Loucy (cell line): ENCODE results near the gene NKTR.

ENCODE experiments used
- H2AFZ ChIP-seq: fragments of 200-600 bp; sonication (generic); 2 replicates; pipeline ENCODE4 v1.6.0; 2016; ENCODE audit warnings: antibody characterized with exemption, mild to moderate bottlenecking, low read length, moderate library complexity
- H3F3A ChIP-seq: fragments of 200-600 bp; 2 replicates; pipeline ENCODE4 v1.6.0; 2016; ENCODE audit warnings: antibody characterized with exemption, low read depth, mild to moderate bottlenecking
- H3K27me3 ChIP-seq: fragments of 200-600 bp; sonication (generic); 2 replicates; pipeline ENCODE4 v1.6.1; 2014; ENCODE audit warnings: low read length, mild to moderate bottlenecking; ENCODE audit not compliant: insufficient read depth, poor library complexity, severe bottlenecking
- H3K36me3 ChIP-seq: fragments of 200-600 bp; sonication (generic); 2 replicates; pipeline ENCODE4 v1.6.1; 2016; ENCODE audit warnings: low read length; ENCODE audit not compliant: insufficient read depth
- H3K4me1 ChIP-seq: fragments of 200-600 bp; sonication (generic); 2 replicates; pipeline ENCODE4 v1.5.1; 2014; ENCODE audit warnings: low read length, mild to moderate bottlenecking; ENCODE audit not compliant: insufficient read depth, poor library complexity, severe bottlenecking
- H3K4me2 ChIP-seq: fragments of 200-600 bp; sonication (generic); 2 replicates; pipeline ENCODE4 v1.6.0; 2014; ENCODE audit warnings: antibody characterized with exemption, low read length, low read depth, mild to moderate bottlenecking; ENCODE audit not compliant: poor library complexity, severe bottlenecking
- H3K4me3 ChIP-seq: fragments of 200-600 bp; sonication (generic); 2 replicates; pipeline ENCODE4 v1.5.1; 2014; ENCODE audit warnings: low read length, mild to moderate bottlenecking, mixed read lengths; ENCODE audit not compliant: poor library complexity, severe bottlenecking
- H3K79me2 ChIP-seq: fragments of 200-600 bp; sonication (generic); 2 replicates; pipeline ENCODE4 v1.6.1; 2014; ENCODE audit warnings: low read length; ENCODE audit not compliant: insufficient read depth
- H3K9ac ChIP-seq: fragments of 200-600 bp; sonication (generic); 2 replicates; pipeline ENCODE4 v1.6.0; 2014; ENCODE audit warnings: mild to moderate bottlenecking, low read depth, low read length, moderate library complexity; ENCODE audit not compliant: poor library complexity, severe bottlenecking
- H3K9me2 ChIP-seq: fragments of 200-600 bp; sonication (generic); replicated peaks from 2 replicates; pipeline ENCODE4 v1.6.1; 2016; ENCODE audit warnings: low read depth, low read length, mixed read lengths
- H3K9me3 ChIP-seq: fragments of 200-600 bp; sonication (generic); 2 replicates; pipeline ENCODE4 v1.6.1; 2014; ENCODE audit warnings: mild to moderate bottlenecking, antibody characterized with exemption, low read length, low read depth; ENCODE audit not compliant: insufficient read depth
- H4K20me1 ChIP-seq: fragments of 200-600 bp; sonication (generic); 2 replicates; pipeline ENCODE4 v1.6.0; 2014; ENCODE audit warnings: antibody characterized with exemption, low read length, mild to moderate bottlenecking; ENCODE audit not compliant: insufficient read depth, poor library complexity, severe bottlenecking
- EZH2phosphoT487 ChIP-seq: fragments of 200-600 bp; IDR thresholded peaks from 2 replicates; pipeline ENCODE4 v1.6.1; 2018; ENCODE audit warnings: antibody characterized with exemption, mild to moderate bottlenecking, moderate library complexity, borderline replicate concordance
- TF ChIP-seq, protein P1 (sequence below): fragments of 200-600 bp; sonication (generic); conservative IDR thresholded peaks from 2 replicates; pipeline ENCODE4 v1.5.1; 2014; ENCODE audit warnings: mild to moderate bottlenecking, antibody characterized with exemption, low read length

Gene NKTR

DNA sequence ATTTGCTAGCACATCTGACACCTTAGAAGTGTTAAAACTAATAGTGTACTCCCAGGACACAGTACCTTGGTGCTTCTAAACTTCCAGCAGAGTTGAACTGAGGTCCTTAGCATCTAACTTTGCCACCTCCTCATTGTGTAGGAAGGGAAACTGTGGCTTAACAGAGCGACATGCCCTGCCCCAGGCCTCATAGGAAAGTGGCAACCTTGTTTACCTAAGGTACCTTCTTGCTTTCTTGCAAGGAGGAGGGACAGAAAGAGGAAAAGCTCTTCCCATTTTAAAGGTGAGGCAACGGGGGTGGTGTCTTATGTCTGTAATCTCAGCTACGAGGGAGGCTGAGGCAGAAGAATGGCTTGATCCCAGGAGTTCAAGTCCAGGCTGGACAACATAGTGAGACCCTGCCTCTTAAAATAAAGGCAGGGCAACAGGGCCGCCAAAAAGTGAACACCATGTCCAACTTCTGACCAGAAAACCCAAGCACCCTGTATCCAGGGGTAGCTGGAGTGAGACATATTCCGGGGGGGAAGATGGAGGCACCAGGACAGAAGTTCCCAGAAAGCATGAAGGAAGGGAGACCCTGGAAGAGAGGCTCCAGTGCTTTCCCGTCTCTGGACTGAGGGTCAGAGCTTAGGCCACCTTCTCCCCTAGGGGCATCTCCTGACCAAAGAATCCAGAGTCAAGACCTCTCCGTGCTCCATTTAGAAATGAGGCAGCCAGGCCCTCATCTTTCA is 84.3 kb downstream of the NKTR start:
- Histone ChIP-seq H4K20me1 (no peaks in the 10 kb centered on the region), H3K9me2 (no peaks in the 10 kb centered on the region), H3K36me3 (no peaks in the 10 kb centered on the region), H3K4me1 (no peaks in the 10 kb centered on the region), H3K4me2 (no peak overlapping the region), H3K79me2 (no peaks in the 10 kb centered on the region), H3K4me3 (no peak overlapping the region), H3K9ac (no peak overlapping the region), H3K9me3 (no peaks in the 10 kb centered on the region), H3F3A (no peaks in the 10 kb centered on the region), H3K27me3 (no peaks in the 10 kb centered on the region), H2AFZ (no peak overlapping the region)
- TF ChIP-seq, protein P1, sequence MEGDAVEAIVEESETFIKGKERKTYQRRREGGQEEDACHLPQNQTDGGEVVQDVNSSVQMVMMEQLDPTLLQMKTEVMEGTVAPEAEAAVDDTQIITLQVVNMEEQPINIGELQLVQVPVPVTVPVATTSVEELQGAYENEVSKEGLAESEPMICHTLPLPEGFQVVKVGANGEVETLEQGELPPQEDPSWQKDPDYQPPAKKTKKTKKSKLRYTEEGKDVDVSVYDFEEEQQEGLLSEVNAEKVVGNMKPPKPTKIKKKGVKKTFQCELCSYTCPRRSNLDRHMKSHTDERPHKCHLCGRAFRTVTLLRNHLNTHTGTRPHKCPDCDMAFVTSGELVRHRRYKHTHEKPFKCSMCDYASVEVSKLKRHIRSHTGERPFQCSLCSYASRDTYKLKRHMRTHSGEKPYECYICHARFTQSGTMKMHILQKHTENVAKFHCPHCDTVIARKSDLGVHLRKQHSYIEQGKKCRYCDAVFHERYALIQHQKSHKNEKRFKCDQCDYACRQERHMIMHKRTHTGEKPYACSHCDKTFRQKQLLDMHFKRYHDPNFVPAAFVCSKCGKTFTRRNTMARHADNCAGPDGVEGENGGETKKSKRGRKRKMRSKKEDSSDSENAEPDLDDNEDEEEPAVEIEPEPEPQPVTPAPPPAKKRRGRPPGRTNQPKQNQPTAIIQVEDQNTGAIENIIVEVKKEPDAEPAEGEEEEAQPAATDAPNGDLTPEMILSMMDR, result no peak
- no peak for TF ChIP-seq EZH2phosphoT487

DNA sequence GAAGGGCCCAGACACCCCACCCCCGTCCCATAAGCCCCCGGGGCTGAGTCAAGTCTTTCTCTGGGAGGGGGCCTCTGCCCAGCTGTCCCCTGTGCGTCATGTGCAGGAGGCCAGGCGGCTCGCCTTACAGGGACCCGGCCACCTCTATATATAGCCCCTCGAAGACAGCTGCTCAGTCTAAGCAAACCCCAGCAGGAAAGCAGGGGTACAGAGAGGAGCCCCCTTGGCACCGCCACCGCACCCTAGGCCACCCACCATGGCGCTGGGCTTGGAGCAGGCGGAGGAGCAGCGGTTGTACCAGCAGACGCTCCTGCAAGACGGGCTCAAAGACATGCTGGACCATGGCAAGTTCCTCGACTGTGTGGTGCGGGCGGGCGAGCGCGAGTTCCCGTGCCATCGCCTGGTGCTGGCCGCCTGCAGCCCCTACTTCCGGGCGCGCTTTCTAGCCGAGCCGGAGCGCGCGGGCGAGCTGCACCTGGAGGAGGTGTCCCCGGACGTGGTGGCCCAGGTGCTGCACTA is 84.9 kb downstream of the NKTR start, which contains the start of gene KLHL40:
Gene KLHL40 (plus strand): TSS at position 175 of the 519 bp plus-strand sequence. CDS start 82 bp downstream, at position 257.
- H4K20me1 ChIP-seq, result no peaks in the 10 kb centered on the region
- H2AFZ ChIP-seq, result no peak within 1 kb of the TSS
- H3K36me3 ChIP-seq, result no peaks in the 10 kb centered on the region
- no peaks in the 10 kb centered on the region for H3K9me2 ChIP-seq
- H3K79me2 ChIP-seq, result no peaks in the 10 kb centered on the region
- TF ChIP-seq, protein P1, result no peak
- TF ChIP-seq EZH2phosphoT487, result no peak
- no peak within 1 kb of the TSS for H3K4me2 ChIP-seq
- no peaks in the 10 kb centered on the region for H3K4me1 ChIP-seq
- no peak within 1 kb of the TSS for H3K9ac ChIP-seq
- no peaks in the 10 kb centered on the region for H3K9me3 ChIP-seq
- no peaks in the 10 kb centered on the region for H3K27me3 ChIP-seq
- H3K4me3 ChIP-seq, result no peak within 1 kb of the TSS
- H3F3A ChIP-seq, result no peaks in the 10 kb centered on the region

DNA sequence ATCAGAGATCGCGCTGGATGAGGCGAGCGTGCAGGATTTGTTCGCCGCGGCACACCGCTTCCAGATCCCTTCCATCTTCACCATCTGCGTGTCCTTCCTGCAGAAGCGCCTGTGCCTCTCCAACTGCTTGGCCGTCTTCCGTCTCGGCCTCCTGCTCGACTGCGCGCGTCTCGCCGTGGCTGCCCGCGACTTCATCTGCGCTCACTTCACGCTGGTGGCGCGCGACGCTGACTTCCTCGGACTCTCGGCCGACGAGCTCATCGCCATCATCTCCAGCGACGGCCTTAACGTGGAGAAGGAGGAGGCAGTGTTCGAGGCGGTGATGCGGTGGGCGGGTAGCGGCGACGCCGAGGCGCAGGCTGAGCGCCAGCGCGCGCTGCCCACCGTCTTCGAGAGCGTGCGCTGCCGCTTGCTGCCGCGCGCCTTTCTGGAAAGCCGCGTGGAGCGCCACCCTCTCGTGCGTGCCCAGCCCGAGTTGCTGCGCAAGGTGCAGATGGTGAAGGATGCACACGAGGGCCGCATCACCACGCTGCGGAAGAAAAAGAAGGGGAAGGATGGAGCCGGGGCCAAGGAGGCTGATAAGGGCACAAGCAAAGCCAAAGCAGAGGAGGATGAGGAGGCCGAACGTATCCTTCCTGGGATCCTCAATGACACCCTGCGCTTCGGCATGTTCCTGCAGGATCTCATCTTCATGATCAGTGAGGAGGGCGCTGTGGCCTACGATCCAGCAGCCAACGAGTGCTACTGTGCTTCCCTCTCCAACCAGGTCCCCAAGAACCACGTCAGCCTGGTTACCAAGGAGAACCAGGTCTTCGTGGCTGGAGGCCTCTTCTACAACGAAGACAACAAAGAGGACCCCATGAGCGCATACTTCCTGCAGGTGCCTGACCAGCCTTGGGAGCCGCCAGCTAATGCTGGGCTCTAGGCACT is 85.7 kb downstream of the NKTR start:
- Histone ChIP-seq H3K4me1 (no peaks in the 10 kb centered on the region), H3K4me3 (no peak overlapping the region), H3F3A (no peaks in the 10 kb centered on the region), H3K79me2 (no peaks in the 10 kb centered on the region), H3K9me3 (no peaks in the 10 kb centered on the region), H3K36me3 (no peaks in the 10 kb centered on the region), H3K9ac (no peak overlapping the region), H3K9me2 (no peaks in the 10 kb centered on the region), H3K27me3 (no peaks in the 10 kb centered on the region), H2AFZ (no peak overlapping the region), H3K4me2 (no peak overlapping the region), H4K20me1 (no peaks in the 10 kb centered on the region)
- TF ChIP-seq, protein P1, result no peak
- no peak for TF ChIP-seq EZH2phosphoT487
